SU-DHL-6 (cell line): ENCODE results near the gene CDK19.

Experiments used
- H2AFZ ChIP-seq: fragments of 200-600 bp; sonication (generic); 2 replicates; pipeline ENCODE4 v1.6.1; 2014; ENCODE audit warnings: low read depth, mild to moderate bottlenecking, moderate library complexity, mixed read lengths, antibody characterized with exemption, low read length; ENCODE audit not compliant: severe bottlenecking
- H3F3A ChIP-seq: fragments of 200-600 bp; shearing (Covaris generic); 2 replicates; pipeline ENCODE4 v1.6.0; 2016; ENCODE audit warnings: antibody characterized with exemption, mild to moderate bottlenecking; ENCODE audit not compliant: insufficient read depth
- H3K27ac ChIP-seq: fragments of 200-600 bp; sonication (generic); 2 replicates; pipeline ENCODE4 v1.5.1; 2016; ENCODE audit warnings: low read depth, mild to moderate bottlenecking, low read length, moderate library complexity, mixed read lengths
- H3K27me3 ChIP-seq: fragments of 200-600 bp; sonication (generic), shearing (Covaris generic); 2 replicates; pipeline ENCODE4 v1.6.0; 2014; ENCODE audit warnings: mild to moderate bottlenecking, low read length
- H3K36me3 ChIP-seq: fragments of 200-600 bp; sonication (generic); 2 replicates; pipeline ENCODE4 v1.6.1; 2014; ENCODE audit warnings: mild to moderate bottlenecking, low read length, mixed read lengths
- H3K4me2 ChIP-seq: fragments of 300-600, 200-600 bp; shearing (Covaris generic), sonication (generic); 2 replicates; pipeline ENCODE4 v1.6.0; 2014; ENCODE audit warnings: low read length, low read depth, mild to moderate bottlenecking; ENCODE audit not compliant: poor library complexity, severe bottlenecking
- H3K4me3 ChIP-seq: fragments of 200-600 bp; sonication (generic); 2 replicates; pipeline ENCODE4 v1.5.1; 2014; ENCODE audit warnings: antibody characterized with exemption, low read length, mild to moderate bottlenecking, mixed read lengths; ENCODE audit not compliant: insufficient read depth, poor library complexity, severe bottlenecking
- H3K79me2 ChIP-seq: fragments of 200-600 bp; sonication (generic); 2 replicates; pipeline ENCODE4 v1.6.1; 2014; ENCODE audit warnings: mild to moderate bottlenecking, low read length, moderate library complexity; ENCODE audit not compliant: insufficient read depth
- H3K9ac ChIP-seq: fragments of 200-600 bp; sonication (generic); 2 replicates; pipeline ENCODE4 v1.7.0; 2014; ENCODE audit warnings: mild to moderate bottlenecking, low read length
- H3K9me2 ChIP-seq: fragments of 200-600 bp; sonication (generic); replicated peaks from 2 replicates; pipeline ENCODE4 v1.6.1; 2014; ENCODE audit warnings: low read length; ENCODE audit not compliant: insufficient read depth
- H3K9me3 ChIP-seq: fragments of 200-600 bp; sonication (generic); 2 replicates; pipeline ENCODE4 v1.6.1; 2014; ENCODE audit warnings: low read length, mixed read lengths; ENCODE audit not compliant: insufficient read depth
- H4K20me1 ChIP-seq: fragments of 200-600 bp; sonication (generic); 2 replicates; pipeline ENCODE4 v1.6.1; 2014; ENCODE audit warnings: low read depth, mild to moderate bottlenecking, antibody characterized with exemption, low read length, moderate library complexity, mixed read lengths
- EZH2phosphoT487 ChIP-seq: fragments of 200-600 bp; sonication (generic), shearing (Covaris generic); conservative IDR thresholded peaks from 2 replicates; pipeline ENCODE4 v1.6.1; 2018; ENCODE audit warnings: mild to moderate bottlenecking, antibody characterized with exemption, low read length, moderate library complexity, mixed read lengths
- TF ChIP-seq, protein P1 (sequence below): fragments of 200-600 bp; sonication (generic); IDR thresholded peaks from one replicate; pipeline ENCODE4 v1.5.1; 2017; ENCODE audit warnings: antibody characterized with exemption, mild to moderate bottlenecking, low read length, moderate library complexity; ENCODE audit not compliant: insufficient read depth, poor library complexity, severe bottlenecking

Gene CDK19

DNA sequence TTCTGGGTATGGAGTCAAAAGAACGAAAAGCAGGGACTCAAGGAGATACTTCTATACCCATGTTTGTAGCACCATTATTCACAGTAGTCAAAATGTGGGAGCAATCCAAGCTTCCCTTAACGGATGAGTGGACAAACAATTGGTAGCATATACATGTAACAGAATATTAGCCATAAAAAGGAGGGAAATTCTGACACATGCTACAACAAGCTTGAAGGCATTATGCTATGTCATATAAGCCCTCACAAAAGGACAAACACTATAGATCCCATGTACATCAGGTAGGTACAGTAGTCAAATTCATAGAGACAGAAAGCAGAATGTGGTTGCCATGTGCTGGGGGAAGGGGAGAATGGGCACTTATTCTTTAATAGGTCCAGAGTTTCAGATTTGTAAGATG lies 37.6 kb downstream of the CDK19 start:
- Histone ChIP-seq H3K9me2 (no peaks in the 10 kb centered on the region), H3K27me3 (no peaks in the 10 kb centered on the region), H3K79me2 (peaks cover 3% of the 10 kb centered on the region; the same call in 1 of the 2 replicates)

DNA sequence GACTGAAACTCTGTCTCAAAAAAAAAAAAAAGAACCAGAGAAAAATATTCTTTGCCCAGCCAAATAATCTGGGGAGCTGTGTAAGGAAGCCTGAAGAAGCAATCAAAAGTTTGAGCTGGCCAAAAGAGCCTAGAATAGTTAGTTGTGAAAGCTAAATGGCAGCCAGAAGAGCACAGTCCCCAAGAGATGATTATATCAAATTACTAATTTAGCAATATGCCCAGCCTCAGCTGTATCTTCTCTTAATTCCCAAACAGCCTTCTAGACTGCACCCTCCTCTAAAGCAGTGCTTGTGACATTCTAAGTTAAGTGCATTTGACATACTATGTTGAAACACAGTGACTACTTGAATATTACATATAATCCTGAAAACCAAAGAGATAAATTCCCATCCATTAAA lies 38.9 kb downstream of the CDK19 start:
- H4K20me1 ChIP-seq = no peaks in the 10 kb centered on the region; the same call in 1 of the 2 replicates
- H3K79me2 ChIP-seq = peaks cover 2% of the 10 kb centered on the region; the same call in 1 of the 2 replicates
- no peak overlapping the region for H2AFZ ChIP-seq
- H3F3A ChIP-seq = no peaks in the 10 kb centered on the region
- H3K4me2 ChIP-seq = no peak overlapping the region
- no peaks in the 10 kb centered on the region for H3K9me3 ChIP-seq
- TF ChIP-seq, protein P1, sequence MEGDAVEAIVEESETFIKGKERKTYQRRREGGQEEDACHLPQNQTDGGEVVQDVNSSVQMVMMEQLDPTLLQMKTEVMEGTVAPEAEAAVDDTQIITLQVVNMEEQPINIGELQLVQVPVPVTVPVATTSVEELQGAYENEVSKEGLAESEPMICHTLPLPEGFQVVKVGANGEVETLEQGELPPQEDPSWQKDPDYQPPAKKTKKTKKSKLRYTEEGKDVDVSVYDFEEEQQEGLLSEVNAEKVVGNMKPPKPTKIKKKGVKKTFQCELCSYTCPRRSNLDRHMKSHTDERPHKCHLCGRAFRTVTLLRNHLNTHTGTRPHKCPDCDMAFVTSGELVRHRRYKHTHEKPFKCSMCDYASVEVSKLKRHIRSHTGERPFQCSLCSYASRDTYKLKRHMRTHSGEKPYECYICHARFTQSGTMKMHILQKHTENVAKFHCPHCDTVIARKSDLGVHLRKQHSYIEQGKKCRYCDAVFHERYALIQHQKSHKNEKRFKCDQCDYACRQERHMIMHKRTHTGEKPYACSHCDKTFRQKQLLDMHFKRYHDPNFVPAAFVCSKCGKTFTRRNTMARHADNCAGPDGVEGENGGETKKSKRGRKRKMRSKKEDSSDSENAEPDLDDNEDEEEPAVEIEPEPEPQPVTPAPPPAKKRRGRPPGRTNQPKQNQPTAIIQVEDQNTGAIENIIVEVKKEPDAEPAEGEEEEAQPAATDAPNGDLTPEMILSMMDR = no peak
- no peak for TF ChIP-seq EZH2phosphoT487
- H3K27ac ChIP-seq = no peak overlapping the region
- H3K36me3 ChIP-seq = no peaks in the 10 kb centered on the region
- no peak overlapping the region for H3K4me3 ChIP-seq
- H3K27me3 ChIP-seq = no peaks in the 10 kb centered on the region
- no peak overlapping the region for H3K9ac ChIP-seq
- H3K9me2 ChIP-seq = no peaks in the 10 kb centered on the region

More for the DNA sequence above, 37.6 kb downstream of the CDK19 start:
- no peak overlapping the region for H3K9ac ChIP-seq
- no peak overlapping the region for H3K27ac ChIP-seq
- TF ChIP-seq, protein P1 = no peak
- TF ChIP-seq EZH2phosphoT487 = no peak
- H4K20me1 ChIP-seq = no peaks in the 10 kb centered on the region; the same call in 1 of the 2 replicates
- no peak overlapping the region for H2AFZ ChIP-seq
- H3K4me3 ChIP-seq = no peak overlapping the region
- no peaks in the 10 kb centered on the region for H3K36me3 ChIP-seq
- no peaks in the 10 kb centered on the region for H3F3A ChIP-seq
- no peak overlapping the region for H3K4me2 ChIP-seq
- H3K9me3 ChIP-seq = no peaks in the 10 kb centered on the region

DNA sequence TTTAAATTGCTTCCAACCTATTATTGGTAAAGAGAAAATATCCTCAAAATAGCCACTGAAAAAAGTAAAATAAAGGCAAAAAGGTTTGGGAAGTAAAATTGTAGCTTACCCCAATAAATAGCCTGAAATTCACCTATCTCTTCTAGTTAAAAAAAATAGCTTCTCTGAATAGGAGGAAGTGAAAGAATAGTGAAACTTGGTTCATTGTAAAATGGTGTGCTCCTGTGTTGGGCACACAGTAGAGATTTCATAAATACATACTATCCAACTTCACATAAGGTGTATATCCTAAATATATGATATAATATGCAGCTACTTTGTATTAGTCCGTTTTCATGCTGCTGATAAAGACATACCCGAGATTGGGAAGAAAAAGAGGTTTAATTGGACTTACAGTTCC lies 45.3 kb downstream of the CDK19 start:
- H3K79me2 ChIP-seq = no peaks in the 10 kb centered on the region
- no peak overlapping the region for H3K4me3 ChIP-seq
- H3K9me2 ChIP-seq = no peaks in the 10 kb centered on the region
- H3F3A ChIP-seq = no peaks in the 10 kb centered on the region
- no peak for TF ChIP-seq EZH2phosphoT487
- TF ChIP-seq, protein P1 = no peak
- no peaks in the 10 kb centered on the region for H3K9me3 ChIP-seq
- no peaks in the 10 kb centered on the region for H3K27me3 ChIP-seq
- no peak overlapping the region for H3K27ac ChIP-seq
- H2AFZ ChIP-seq = no peak overlapping the region
- H4K20me1 ChIP-seq = no peaks in the 10 kb centered on the region
- H3K4me2 ChIP-seq = no peak overlapping the region
- H3K36me3 ChIP-seq = no peaks in the 10 kb centered on the region
- H3K9ac ChIP-seq = no peak overlapping the region
